Measurements from ENCODE around the gene RNF225.
"Not testable (repeated sequence)": the region's sequence is repeated elsewhere in the genome, so short reads cannot be mapped to it uniquely, and the experiment has no call there.

RNF225 gene

DNA sequence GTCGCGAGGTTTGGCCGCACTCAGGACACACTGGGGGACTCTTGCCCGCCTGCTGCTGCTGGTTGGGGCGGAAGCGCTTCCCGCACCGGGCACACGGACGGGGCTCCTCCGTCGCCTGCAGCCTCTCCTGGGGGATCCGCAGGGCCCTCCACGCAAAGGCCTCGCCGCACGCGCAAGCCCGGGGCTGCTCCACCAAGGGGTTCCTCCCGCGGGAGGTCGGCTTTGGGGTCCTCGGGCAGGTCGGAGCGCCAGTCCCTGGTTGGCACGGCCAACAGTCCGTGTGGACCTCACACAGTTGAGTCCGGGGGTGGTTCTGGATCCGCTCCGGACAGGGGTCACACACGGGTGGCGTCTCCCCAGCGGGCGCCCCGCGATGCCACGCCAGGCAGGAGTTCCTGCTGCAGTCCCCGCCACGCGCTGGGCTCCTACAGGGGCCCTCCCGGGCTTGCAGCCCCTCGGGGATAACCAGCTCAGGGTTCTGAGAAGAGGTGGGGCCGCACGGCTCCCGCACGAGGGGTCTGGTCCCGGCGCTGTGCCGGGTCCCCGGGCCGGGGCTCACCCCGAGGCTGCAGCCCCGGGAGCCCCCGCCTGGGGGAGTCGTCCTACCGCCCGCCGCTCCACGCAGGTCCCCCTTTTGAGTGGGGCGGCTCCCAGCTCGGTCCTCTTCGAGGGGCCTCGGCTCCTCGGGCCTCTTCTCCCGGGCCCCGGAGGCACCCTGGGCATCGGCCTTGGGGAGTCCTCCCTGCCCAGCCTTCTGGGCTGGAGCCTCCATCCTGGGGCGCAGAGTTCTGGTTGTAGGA lies 26.7 kb upstream of the RNF225 start:
- no peak for DNase-seq
- peaks cover 6% of the 10 kb centered on the region for H3K4me1 Mint-ChIP-seq
- no peak overlapping the region for H3K4me3 Mint-ChIP-seq
- TF ChIP-seq, protein P1, sequence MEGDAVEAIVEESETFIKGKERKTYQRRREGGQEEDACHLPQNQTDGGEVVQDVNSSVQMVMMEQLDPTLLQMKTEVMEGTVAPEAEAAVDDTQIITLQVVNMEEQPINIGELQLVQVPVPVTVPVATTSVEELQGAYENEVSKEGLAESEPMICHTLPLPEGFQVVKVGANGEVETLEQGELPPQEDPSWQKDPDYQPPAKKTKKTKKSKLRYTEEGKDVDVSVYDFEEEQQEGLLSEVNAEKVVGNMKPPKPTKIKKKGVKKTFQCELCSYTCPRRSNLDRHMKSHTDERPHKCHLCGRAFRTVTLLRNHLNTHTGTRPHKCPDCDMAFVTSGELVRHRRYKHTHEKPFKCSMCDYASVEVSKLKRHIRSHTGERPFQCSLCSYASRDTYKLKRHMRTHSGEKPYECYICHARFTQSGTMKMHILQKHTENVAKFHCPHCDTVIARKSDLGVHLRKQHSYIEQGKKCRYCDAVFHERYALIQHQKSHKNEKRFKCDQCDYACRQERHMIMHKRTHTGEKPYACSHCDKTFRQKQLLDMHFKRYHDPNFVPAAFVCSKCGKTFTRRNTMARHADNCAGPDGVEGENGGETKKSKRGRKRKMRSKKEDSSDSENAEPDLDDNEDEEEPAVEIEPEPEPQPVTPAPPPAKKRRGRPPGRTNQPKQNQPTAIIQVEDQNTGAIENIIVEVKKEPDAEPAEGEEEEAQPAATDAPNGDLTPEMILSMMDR (IDR thresholded peaks at IDR 0.05): no peak
- H3K27me3 Mint-ChIP-seq (ENCODE audit: low read depth, poor library complexity): no peaks in the 10 kb centered on the region
- H3K9me3 Mint-ChIP-seq: no peaks in the 10 kb centered on the region
- no peak overlapping the region for H3K27ac Mint-ChIP-seq
- H3K36me3 Mint-ChIP-seq (ENCODE audit: low read depth): peaks cover 15% of the 10 kb centered on the region

DNA sequence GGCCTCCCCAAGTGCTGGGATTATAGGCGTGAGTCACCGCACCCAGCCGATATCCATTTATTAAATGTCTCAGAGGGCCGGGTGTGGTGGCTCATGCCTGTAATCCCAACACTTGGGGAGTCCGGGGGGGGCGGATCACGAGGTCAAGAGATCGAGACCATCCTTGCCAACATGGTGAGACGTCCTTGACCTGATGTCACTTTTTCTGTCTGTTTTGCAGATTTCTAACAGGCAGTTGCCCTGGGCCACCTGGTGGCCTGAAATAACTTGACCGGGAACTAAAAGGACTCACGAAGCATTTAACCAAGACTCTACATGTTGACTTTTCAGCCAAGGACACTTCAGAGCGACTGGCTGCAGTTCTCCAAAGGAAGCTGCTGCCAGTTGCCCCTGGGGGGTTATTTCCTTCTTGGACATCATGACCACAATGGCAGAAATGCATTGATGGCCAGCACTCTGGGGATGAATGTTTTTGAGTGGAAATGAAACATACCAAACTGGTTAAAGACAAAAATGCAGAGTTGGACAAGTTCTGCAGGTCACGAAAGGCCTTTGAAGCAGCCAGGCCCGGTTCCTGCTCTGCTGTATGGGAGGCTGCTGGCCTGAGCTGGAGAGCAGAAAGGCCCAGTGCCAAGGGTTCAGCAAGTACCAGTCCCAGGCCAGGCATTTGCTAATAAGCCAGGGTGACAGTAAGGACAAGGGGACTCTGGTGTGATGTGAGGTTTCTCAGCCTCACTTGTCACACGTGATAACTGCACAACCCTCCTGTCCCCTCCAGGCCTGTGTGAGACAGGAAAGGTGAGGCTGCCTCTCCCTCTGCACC lies 22.9 kb upstream of the RNF225 start:
- H3K9me3 Mint-ChIP-seq: no peaks in the 10 kb centered on the region
- no peak for DNase-seq
- no peaks in the 10 kb centered on the region for H3K27me3 Mint-ChIP-seq (ENCODE audit: low read depth, poor library complexity)
- TF ChIP-seq, protein P1 (IDR thresholded peaks at IDR 0.05): peak; percentile 16
- peaks cover 10% of the 10 kb centered on the region for H3K36me3 Mint-ChIP-seq (ENCODE audit: low read depth)
- H3K4me1 Mint-ChIP-seq: no peaks in the 10 kb centered on the region
- peak overlapping the region; percentile 32 for H3K27ac Mint-ChIP-seq
- H3K4me3 Mint-ChIP-seq: no peak overlapping the region

GRCh38 chr19:58374200-58374599 lies 21.3 kb upstream of the RNF225 start:
- Mint-ChIP-seq H3K4me3 (no peak overlapping the region), H3K27me3 (ENCODE audit: low read depth, poor library complexity) (no peaks in the 10 kb centered on the region), H3K36me3 (ENCODE audit: low read depth) (peaks cover 9% of the 10 kb centered on the region), H3K4me1 (peaks cover 4% of the 10 kb centered on the region), H3K27ac (no peak overlapping the region), H3K9me3 (no peaks in the 10 kb centered on the region)
- DNase-seq: no peak
- TF ChIP-seq, protein P1 (IDR thresholded peaks at IDR 0.05): no peak

- not testable (repeated sequence) for H3K36me3 Mint-ChIP-seq (ENCODE audit: low read depth); H3K27me3 Mint-ChIP-seq (ENCODE audit: low read depth, poor library complexity); DNase-seq; H3K27ac Mint-ChIP-seq; H3K4me3 Mint-ChIP-seq; H3K9me3 Mint-ChIP-seq
- peaks cover 16% of the 10 kb centered on the region for H3K4me1 Mint-ChIP-seq
These were observed 18.7 kb upstream of the RNF225 start for GRCh38 chr19:58376724-58377123.

- TF ChIP-seq, protein P1 (IDR thresholded peaks at IDR 0.05): no peak
- Mint-ChIP-seq H3K4me1 (peaks cover 22% of the 10 kb centered on the region), H3K4me3 (peak overlapping the region; percentile 91), H3K36me3 (ENCODE audit: low read depth) (no peaks in the 10 kb centered on the region), H3K27me3 (ENCODE audit: low read depth, poor library complexity) (no peaks in the 10 kb centered on the region), H3K27ac (no peak overlapping the region), H3K9me3 (no peaks in the 10 kb centered on the region)
- DNase-seq: no peak
These were observed 16.2 kb upstream of the RNF225 start for GRCh38 chr19:58379246-58379645.

DNA sequence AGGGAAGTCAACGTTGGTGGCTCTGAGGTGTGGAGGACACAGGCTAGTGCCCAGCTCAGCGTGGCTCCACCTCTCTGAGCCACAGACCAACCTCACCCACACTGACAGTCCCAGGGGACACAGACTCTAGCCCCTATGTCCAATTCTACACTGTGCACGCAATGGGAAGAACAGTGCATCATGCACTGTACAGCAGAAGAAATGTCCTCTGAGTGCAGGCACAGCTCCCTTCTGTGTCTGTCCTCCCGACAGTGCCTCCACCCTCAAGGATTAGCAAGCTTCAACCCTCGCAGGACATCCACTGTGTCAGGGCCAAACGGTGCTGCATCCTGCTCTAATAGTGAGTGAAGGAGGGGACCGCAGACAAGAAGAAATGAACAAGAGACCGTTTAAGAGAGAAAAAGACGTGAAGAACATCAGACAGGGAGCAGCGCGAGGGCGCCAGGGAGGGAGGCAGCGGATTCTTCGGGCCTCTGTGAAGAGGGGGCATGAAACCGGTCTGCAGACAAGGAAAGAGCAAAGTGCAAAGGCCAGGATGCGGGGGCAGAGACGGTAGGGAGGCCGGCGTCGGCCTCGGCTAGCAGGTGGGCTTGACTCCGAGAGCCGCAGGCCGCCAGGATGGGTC lies 15.3 kb upstream of the RNF225 start:
- TF ChIP-seq, protein P1 (IDR thresholded peaks at IDR 0.05): no peak
- no peak for DNase-seq
- Mint-ChIP-seq H3K4me3 (peak overlapping the region; percentile 91), H3K4me1 (peaks cover 28% of the 10 kb centered on the region), H3K27ac (peak overlapping the region; percentile 91), H3K9me3 (no peaks in the 10 kb centered on the region), H3K36me3 (ENCODE audit: low read depth) (no peaks in the 10 kb centered on the region), H3K27me3 (ENCODE audit: low read depth, poor library complexity) (no peaks in the 10 kb centered on the region)

Data from nephron progenitor cell (in vitro differentiated cells).